A549 treated with DMSO at 1 μM for 4 hours (cell line): ENCODE measurements around the gene PHIP. TPM values are rescaled to one million over a fixed set of nuclear protein-coding genes. Genes with fewer than 3 reads are reported as not detected.

Experiments
- total RNA-seq: library from RNA; stranded (reverse); fragments of 200-300 nt; extraction: Qiagen RNA extraction; gene quantifications from 5 replicates; pipeline ENCODE4 v1.2.3, GENCODE V29; 2022; ENCODE audit warnings: low read depth

The PHIP gene
- total RNA-seq: 4.3 to 8.1 TPM (median 7.2 TPM) in 5 replicates

GRCh38 chr6:79078075-79078969 lies at the start of gene PHIP:
TSS of gene PHIP (minus strand) at chr6:79078254. CDS start at chr6:79078068, 186 bp downstream.

Other genes with a start within 250 kb of the PHIP start
- 0.52 to 1.1 TPM (median 0.74 TPM) in 5 replicates for gene IRAK1BP1, start 210.7 kb downstream of the PHIP start, total RNA-seq
- 54.9 to 67.0 TPM (median 58.9 TPM) in 5 replicates for gene HMGN3, start 156.4 kb upstream of the PHIP start, total RNA-seq